SU-DHL-6 (cell line): ENCODE measurements around the gene SGSM1.

Source experiments
- H2AFZ ChIP-seq: fragments of 200-600 bp; sonication (generic); 2 replicates; pipeline ENCODE4 v1.6.1; 2014; ENCODE audit warnings: low read depth, mild to moderate bottlenecking, moderate library complexity, mixed read lengths, antibody characterized with exemption, low read length; ENCODE audit not compliant: severe bottlenecking
- H3F3A ChIP-seq: fragments of 200-600 bp; shearing (Covaris generic); 2 replicates; pipeline ENCODE4 v1.6.0; 2016; ENCODE audit warnings: antibody characterized with exemption, mild to moderate bottlenecking; ENCODE audit not compliant: insufficient read depth
- H3K27ac ChIP-seq: fragments of 200-600 bp; sonication (generic); 2 replicates; pipeline ENCODE4 v1.5.1; 2016; ENCODE audit warnings: low read depth, mild to moderate bottlenecking, low read length, moderate library complexity, mixed read lengths
- H3K27me3 ChIP-seq: fragments of 200-600 bp; sonication (generic), shearing (Covaris generic); 2 replicates; pipeline ENCODE4 v1.6.0; 2014; ENCODE audit warnings: mild to moderate bottlenecking, low read length
- H3K36me3 ChIP-seq: fragments of 200-600 bp; sonication (generic); 2 replicates; pipeline ENCODE4 v1.6.1; 2014; ENCODE audit warnings: mild to moderate bottlenecking, low read length, mixed read lengths
- H3K4me2 ChIP-seq: fragments of 300-600, 200-600 bp; shearing (Covaris generic), sonication (generic); 2 replicates; pipeline ENCODE4 v1.6.0; 2014; ENCODE audit warnings: low read length, low read depth, mild to moderate bottlenecking; ENCODE audit not compliant: poor library complexity, severe bottlenecking
- H3K4me3 ChIP-seq: fragments of 200-600 bp; sonication (generic); 2 replicates; pipeline ENCODE4 v1.5.1; 2014; ENCODE audit warnings: antibody characterized with exemption, low read length, mild to moderate bottlenecking, mixed read lengths; ENCODE audit not compliant: insufficient read depth, poor library complexity, severe bottlenecking
- H3K79me2 ChIP-seq: fragments of 200-600 bp; sonication (generic); 2 replicates; pipeline ENCODE4 v1.6.1; 2014; ENCODE audit warnings: mild to moderate bottlenecking, low read length, moderate library complexity; ENCODE audit not compliant: insufficient read depth
- H3K9ac ChIP-seq: fragments of 200-600 bp; sonication (generic); 2 replicates; pipeline ENCODE4 v1.7.0; 2014; ENCODE audit warnings: mild to moderate bottlenecking, low read length
- H3K9me2 ChIP-seq: fragments of 200-600 bp; sonication (generic); replicated peaks from 2 replicates; pipeline ENCODE4 v1.6.1; 2014; ENCODE audit warnings: low read length; ENCODE audit not compliant: insufficient read depth
- H3K9me3 ChIP-seq: fragments of 200-600 bp; sonication (generic); 2 replicates; pipeline ENCODE4 v1.6.1; 2014; ENCODE audit warnings: low read length, mixed read lengths; ENCODE audit not compliant: insufficient read depth
- H4K20me1 ChIP-seq: fragments of 200-600 bp; sonication (generic); 2 replicates; pipeline ENCODE4 v1.6.1; 2014; ENCODE audit warnings: low read depth, mild to moderate bottlenecking, antibody characterized with exemption, low read length, moderate library complexity, mixed read lengths
- CTCF ChIP-seq: fragments of 200-600 bp; sonication (generic); IDR thresholded peaks from one replicate; pipeline ENCODE4 v1.5.1; 2017; ENCODE audit warnings: antibody characterized with exemption, mild to moderate bottlenecking, low read length, moderate library complexity; ENCODE audit not compliant: insufficient read depth, poor library complexity, severe bottlenecking
- EZH2phosphoT487 ChIP-seq: fragments of 200-600 bp; sonication (generic), shearing (Covaris generic); conservative IDR thresholded peaks from 2 replicates; pipeline ENCODE4 v1.6.1; 2018; ENCODE audit warnings: mild to moderate bottlenecking, antibody characterized with exemption, low read length, moderate library complexity, mixed read lengths

The SGSM1 gene

GRCh38 chr22:24947881-24948280 is 141.9 kb downstream of the SGSM1 start:
- no peak overlapping the region for H3K4me2 ChIP-seq
- no peaks in the 10 kb centered on the region for H3K27me3 ChIP-seq
- no peak overlapping the region for H2AFZ ChIP-seq
- H3K79me2 ChIP-seq: no peaks in the 10 kb centered on the region
- no peaks in the 10 kb centered on the region for H3K9me2 ChIP-seq
- H3K9ac ChIP-seq: no peak overlapping the region
- no peaks in the 10 kb centered on the region for H3F3A ChIP-seq
- H3K9me3 ChIP-seq: no peaks in the 10 kb centered on the region
- H3K4me3 ChIP-seq: no peak overlapping the region
- H3K27ac ChIP-seq: no peak overlapping the region
- H3K36me3 ChIP-seq: no peaks in the 10 kb centered on the region
- TF ChIP-seq EZH2phosphoT487: no peak
- TF ChIP-seq CTCF: no peak
- H4K20me1 ChIP-seq: no peaks in the 10 kb centered on the region

- Histone ChIP-seq H4K20me1 (no peaks in the 10 kb centered on the region), H3K27ac (no peak overlapping the region), H3K9me3 (no peaks in the 10 kb centered on the region), H2AFZ (no peak overlapping the region), H3K4me3 (no peak overlapping the region), H3K9ac (no peak overlapping the region), H3F3A (no peaks in the 10 kb centered on the region), H3K27me3 (no peaks in the 10 kb centered on the region), H3K9me2 (no peaks in the 10 kb centered on the region), H3K79me2 (no peaks in the 10 kb centered on the region), H3K36me3 (no peaks in the 10 kb centered on the region), H3K4me2 (no peak overlapping the region)
- TF ChIP-seq EZH2phosphoT487 (no peak), CTCF (no peak)
Observed at GRCh38 chr22:24948356-24949202, 142.6 kb downstream of the SGSM1 start.

GRCh38 chr22:24950272-24950902 is 144.4 kb downstream of the SGSM1 start:
- Histone ChIP-seq H3K9ac (no peak overlapping the region), H3K79me2 (no peaks in the 10 kb centered on the region), H3F3A (no peaks in the 10 kb centered on the region), H3K9me3 (no peaks in the 10 kb centered on the region), H3K4me3 (no peak overlapping the region), H3K27me3 (no peaks in the 10 kb centered on the region), H2AFZ (no peak overlapping the region), H3K4me2 (no peak overlapping the region), H4K20me1 (no peaks in the 10 kb centered on the region), H3K9me2 (no peaks in the 10 kb centered on the region), H3K36me3 (no peaks in the 10 kb centered on the region), H3K27ac (no peak overlapping the region)
- TF ChIP-seq EZH2phosphoT487 (no peak), CTCF (no peak)
